GM13977 (cell line): ENCODE results near the gene TP53BP2.
"Not testable (repeated sequence)": the region's sequence is repeated elsewhere in the genome, so short reads cannot be mapped to it uniquely, and the experiment has no call there.

Experiments
- DNase-seq: peaks from one replicate; pipeline ENCODE4 v3.0.0; 2012; ENCODE audit warnings: low spot score
- in situ Hi-C: fragments of 300-500 bp; cut with MboI; formaldehyde crosslinking; loops from one replicate; pipeline ENCODE4 v1.12.0; 2022; ENCODE audit warnings: low sequenced_read_pairs, low pct_unique_long_range_greater_than_20kb, mixed read lengths, inconsistent platforms; ENCODE audit not compliant: unreplicated experiment
- TF ChIP-seq, protein P1 (sequence below): IDR thresholded peaks from 2 replicates; pipeline ENCODE4 v1.5.1; 2012; ENCODE audit warnings: mild to moderate bottlenecking, control low read depth; ENCODE audit not compliant: insufficient read depth; ENCODE audit errors: extremely low read depth, missing control alignments

TP53BP2 gene

GRCh38 chr1:223878598-223879325, 33.0 kb upstream of the TP53BP2 start:
- in situ Hi-C loops, result no loop called here
- TF ChIP-seq, protein P1, sequence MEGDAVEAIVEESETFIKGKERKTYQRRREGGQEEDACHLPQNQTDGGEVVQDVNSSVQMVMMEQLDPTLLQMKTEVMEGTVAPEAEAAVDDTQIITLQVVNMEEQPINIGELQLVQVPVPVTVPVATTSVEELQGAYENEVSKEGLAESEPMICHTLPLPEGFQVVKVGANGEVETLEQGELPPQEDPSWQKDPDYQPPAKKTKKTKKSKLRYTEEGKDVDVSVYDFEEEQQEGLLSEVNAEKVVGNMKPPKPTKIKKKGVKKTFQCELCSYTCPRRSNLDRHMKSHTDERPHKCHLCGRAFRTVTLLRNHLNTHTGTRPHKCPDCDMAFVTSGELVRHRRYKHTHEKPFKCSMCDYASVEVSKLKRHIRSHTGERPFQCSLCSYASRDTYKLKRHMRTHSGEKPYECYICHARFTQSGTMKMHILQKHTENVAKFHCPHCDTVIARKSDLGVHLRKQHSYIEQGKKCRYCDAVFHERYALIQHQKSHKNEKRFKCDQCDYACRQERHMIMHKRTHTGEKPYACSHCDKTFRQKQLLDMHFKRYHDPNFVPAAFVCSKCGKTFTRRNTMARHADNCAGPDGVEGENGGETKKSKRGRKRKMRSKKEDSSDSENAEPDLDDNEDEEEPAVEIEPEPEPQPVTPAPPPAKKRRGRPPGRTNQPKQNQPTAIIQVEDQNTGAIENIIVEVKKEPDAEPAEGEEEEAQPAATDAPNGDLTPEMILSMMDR, result no peak
- DNase-seq, result no peak

DNA sequence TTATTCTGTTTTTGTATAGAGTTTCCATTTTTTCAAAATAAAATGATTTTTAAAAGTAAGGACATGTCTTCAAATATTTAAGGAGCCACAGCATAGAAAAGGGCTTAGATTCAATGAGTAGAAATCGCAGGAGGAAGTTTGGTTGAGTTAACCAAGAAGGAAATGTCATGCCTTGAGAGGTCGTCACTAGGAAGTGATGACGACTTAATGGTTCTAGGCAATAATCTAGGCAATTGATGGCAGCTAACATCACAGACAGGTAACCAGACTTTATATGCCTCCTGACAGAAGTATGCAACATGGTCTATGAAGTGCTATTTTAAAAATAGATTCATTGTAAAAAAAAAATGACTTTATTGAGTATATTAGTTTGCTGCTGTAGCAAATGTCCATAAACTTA, 32.1 kb upstream of the TP53BP2 start:
- TF ChIP-seq, protein P1, result no peak
- no peak for DNase-seq
- in situ Hi-C loops, result no loop called here

GRCh38 chr1:223876590-223876989, 30.8 kb upstream of the TP53BP2 start:
- TF ChIP-seq, protein P1, result no peak
- in situ Hi-C loops, result no loop called here
- no peak for DNase-seq

GRCh38 chr1:223873044-223873443, 27.3 kb upstream of the TP53BP2 start:
- TF ChIP-seq, protein P1, result no peak
- no peak for DNase-seq
- in situ Hi-C loops, result no loop called here

- in situ Hi-C loops, result no loop called here
These were observed 26.7 kb upstream of the TP53BP2 start for GRCh38 chr1:223872308-223872901.

DNA sequence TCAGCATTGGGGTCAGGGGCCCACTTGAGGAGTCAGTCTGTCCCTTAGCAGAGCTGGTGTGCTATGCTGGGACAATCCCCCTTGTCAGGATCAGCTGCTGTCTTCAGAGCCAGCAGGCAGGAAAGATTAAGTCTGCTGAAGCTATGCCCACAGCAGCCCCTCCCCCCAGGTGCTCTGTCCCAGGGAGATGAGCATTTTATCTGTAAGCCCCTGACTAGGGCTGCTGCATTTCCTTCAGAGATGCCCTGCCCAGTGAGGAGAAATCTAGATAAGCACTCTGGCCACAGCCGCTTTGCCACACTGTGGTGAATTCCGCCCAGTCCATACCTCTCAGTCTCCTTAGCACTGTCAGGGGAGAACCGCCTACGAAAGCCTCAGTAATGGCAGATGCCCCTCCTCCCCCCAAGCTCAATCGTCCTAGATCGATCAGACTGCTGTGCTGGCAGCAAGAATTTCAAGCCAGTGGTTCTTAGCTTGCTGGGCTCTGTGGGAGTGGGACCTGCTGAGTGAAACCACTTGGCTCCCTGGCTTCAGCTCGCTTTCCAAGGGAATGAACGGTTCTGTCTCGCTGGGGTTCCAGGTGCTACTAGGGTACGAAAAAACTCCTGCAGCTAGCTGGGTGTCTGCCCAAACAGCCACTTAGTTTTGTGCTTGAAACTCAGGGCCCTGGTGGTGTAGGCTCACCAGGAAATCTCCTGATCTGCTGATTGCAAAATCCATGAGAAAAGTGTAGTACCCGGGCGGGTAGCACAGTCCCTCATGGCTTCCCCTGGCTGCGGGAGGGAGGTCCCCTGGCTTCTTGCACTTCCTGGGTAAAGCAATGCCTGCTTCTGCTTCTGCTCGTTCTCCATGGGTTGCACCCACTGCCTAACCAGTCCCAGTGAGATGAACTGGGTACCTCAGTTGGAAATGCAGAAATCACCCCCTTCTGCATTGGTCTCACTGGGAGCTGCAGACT, 25.1 kb upstream of the TP53BP2 start:
- in situ Hi-C loops, result no loop called here
- TF ChIP-seq, protein P1, result no peak
- no peak for DNase-seq

More at GRCh38 chr1:223872308-223872901, 26.7 kb upstream of the TP53BP2 start:
- DNase-seq, result no peak
- TF ChIP-seq, protein P1, result no peak

DNA sequence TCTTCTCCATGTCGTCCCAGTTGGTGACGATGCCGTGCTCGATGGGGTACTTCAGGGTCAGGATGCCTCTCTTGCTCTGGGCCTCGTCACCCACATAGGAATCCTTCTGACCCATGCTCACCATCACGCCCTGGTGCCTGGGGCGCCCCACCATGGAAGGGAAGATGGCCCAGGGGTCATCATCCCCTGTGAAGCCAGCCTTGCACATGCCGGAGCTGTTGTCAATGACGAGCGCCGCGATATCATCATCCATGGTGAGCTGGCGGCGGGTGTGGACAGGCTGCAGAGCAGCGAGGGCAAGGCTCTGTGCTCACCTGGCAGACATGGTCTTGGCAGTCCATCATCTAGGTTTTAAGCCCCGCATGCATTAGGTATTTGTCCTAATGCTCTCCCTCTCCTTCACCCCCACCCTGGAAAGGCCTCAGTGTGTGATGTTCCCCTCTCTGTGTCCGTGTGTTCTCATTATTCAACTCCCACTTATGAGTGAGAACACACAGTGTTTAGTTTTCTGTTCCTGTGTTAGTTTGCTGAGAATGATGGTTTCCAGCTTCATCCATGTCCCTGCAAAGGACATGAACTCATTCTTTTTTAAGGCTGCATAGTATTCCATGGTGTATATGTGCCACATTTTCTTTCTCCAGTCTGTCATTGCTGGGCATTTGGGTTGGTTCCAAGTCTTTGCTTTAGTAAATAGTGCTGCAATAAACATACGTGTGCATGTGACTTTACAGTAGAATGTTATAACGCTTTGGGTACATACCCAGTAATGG, 19.0 kb upstream of the TP53BP2 start:
- DNase-seq, in situ Hi-C loops: not testable (repeated sequence)
